WERI-Rb-1 (cell line): ENCODE results near the gene EDDM3A.
"Not testable (repeated sequence)": the region's sequence is repeated elsewhere in the genome, so short reads cannot be mapped to it uniquely, and the experiment has no call there.

Source experiments
- DNase-seq: peaks from one replicate; pipeline ENCODE4 v3.0.0-alpha.2; 2020
- H3K27ac ChIP-seq: fragments of 250-450 bp; sonication (Bioruptor Pico); 2 replicates; pipeline ENCODE4 v1.5.1; 2020; ENCODE audit warnings: mild to moderate bottlenecking, moderate library complexity
- H3K27me3 ChIP-seq: fragments of 250-450 bp; sonication (Bioruptor Pico); 2 replicates; pipeline ENCODE4 v1.5.1; 2021; ENCODE audit warnings: mild to moderate bottlenecking, low read depth, moderate library complexity; ENCODE audit not compliant: insufficient read depth, severe bottlenecking
- H3K36me3 ChIP-seq: fragments of 250-450 bp; sonication (Bioruptor Pico); 2 replicates; pipeline ENCODE4 v1.5.1; 2020; ENCODE audit warnings: mild to moderate bottlenecking, moderate library complexity
- H3K4me3 ChIP-seq: 2 replicates; pipeline ENCODE4 v1.5.1; 2011; ENCODE audit warnings: low read depth, mild to moderate bottlenecking, control low read depth, low read length
- H3K9me3 ChIP-seq: fragments of 250-450 bp; sonication (Bioruptor Pico); 2 replicates; pipeline ENCODE4 v1.5.1; 2021; ENCODE audit warnings: mild to moderate bottlenecking, moderate library complexity; ENCODE audit not compliant: severe bottlenecking
- TF ChIP-seq, protein P1 (sequence below): IDR thresholded peaks from 2 replicates; pipeline ENCODE4 v1.5.1; 2011; ENCODE audit warnings: low read depth, mild to moderate bottlenecking, control low read depth, inconsistent platforms, low read length

EDDM3A gene

DNA sequence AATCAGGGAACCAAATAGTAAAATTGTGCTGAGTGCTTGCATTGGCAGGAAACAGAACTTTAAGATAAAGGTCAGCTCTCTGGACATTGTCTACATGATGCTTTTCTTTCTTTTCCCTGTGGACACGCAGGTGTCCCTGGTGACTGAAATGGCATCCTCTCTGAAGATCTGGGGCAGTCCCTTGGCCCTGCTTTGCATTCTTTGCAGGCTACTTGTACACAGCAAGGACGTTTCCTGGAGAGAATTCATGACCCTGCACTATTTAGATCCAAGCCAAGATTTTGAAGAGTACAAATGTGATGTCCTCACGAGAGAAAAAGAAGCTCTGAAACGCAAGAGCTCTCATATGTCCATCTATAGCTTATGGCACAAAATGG is 11.3 kb upstream of the EDDM3A start:
- TF ChIP-seq, protein P1, sequence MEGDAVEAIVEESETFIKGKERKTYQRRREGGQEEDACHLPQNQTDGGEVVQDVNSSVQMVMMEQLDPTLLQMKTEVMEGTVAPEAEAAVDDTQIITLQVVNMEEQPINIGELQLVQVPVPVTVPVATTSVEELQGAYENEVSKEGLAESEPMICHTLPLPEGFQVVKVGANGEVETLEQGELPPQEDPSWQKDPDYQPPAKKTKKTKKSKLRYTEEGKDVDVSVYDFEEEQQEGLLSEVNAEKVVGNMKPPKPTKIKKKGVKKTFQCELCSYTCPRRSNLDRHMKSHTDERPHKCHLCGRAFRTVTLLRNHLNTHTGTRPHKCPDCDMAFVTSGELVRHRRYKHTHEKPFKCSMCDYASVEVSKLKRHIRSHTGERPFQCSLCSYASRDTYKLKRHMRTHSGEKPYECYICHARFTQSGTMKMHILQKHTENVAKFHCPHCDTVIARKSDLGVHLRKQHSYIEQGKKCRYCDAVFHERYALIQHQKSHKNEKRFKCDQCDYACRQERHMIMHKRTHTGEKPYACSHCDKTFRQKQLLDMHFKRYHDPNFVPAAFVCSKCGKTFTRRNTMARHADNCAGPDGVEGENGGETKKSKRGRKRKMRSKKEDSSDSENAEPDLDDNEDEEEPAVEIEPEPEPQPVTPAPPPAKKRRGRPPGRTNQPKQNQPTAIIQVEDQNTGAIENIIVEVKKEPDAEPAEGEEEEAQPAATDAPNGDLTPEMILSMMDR: no peak
- no peaks in the 10 kb centered on the region for H3K36me3 ChIP-seq
- DNase-seq: no peak

DNA sequence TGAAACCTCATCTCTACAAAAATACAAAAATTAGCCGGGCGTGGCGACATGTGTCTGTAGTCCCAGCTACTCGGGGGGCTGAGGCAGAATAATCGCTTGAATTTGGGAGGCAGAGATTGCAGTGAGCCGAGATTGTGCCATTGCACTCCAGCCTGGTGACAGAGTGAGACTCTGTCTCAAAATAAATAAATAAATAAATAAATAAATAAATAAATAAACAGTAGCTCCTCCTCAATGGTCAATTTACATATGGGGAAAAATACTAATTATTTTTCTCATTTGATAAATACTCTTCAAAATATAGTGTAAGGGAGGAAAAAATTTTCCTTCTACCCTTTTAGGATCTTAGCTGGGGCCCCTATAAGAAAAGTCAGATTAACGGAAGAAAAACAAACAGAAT is 7.4 kb upstream of the EDDM3A start:
- not testable (repeated sequence) for H3K36me3 ChIP-seq, H3K4me3 ChIP-seq, H3K9me3 ChIP-seq, H3K27ac ChIP-seq, DNase-seq
- H3K27me3 ChIP-seq: peaks cover 88% of the 10 kb centered on the region

More for the DNA sequence above, 11.3 kb upstream of the EDDM3A start:
- H3K27ac ChIP-seq: no peak overlapping the region
- no peaks in the 10 kb centered on the region for H3K9me3 ChIP-seq
- peaks cover 91% of the 10 kb centered on the region for H3K27me3 ChIP-seq
- no peak overlapping the region for H3K4me3 ChIP-seq

DNA sequence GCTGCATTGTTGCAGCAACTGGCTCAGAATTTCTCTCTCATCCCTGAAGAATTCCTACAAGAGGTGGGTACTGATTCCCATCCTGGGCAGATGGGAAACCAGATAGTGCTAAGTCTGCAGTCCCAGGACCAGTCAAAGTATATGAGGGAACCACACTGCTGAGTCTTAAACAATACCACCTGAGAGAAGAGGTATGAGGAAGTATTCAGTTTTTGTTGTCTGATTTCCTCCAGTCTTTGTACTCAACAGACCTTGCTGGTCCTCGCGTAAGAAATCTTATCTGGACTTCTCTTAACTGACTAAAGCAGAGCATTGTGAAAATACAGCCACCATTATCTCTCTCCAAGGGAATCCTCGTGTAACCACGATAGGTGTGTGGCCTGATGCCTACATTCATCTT is 3.6 kb upstream of the EDDM3A start:
- Histone ChIP-seq H3K27ac (no peak overlapping the region), H3K4me3 (no peak overlapping the region), H3K27me3 (peaks cover 78% of the 10 kb centered on the region), H3K36me3 (no peaks in the 10 kb centered on the region), H3K9me3 (no peaks in the 10 kb centered on the region)
- DNase-seq: no peak
- TF ChIP-seq, protein P1: no peak

DNA sequence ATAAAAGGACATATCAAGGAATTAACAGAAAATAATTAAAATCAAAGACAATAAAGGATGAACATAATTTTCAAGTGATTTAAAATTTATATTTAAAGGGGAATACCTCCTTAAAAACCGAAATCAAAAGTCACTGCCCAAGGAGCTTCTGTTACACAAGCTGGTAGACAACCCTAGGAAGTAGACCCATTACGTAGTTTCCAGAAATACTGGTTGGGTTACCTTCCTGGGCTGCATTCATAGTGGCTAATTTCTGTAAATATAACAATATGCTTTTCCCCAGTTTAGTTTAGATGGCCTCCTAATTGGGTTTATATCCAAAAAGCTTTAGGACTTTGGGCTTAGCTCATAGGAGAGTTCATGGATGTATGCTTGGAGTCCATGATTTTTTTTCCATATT is 2.1 kb upstream of the EDDM3A start:
- no peaks in the 10 kb centered on the region for H3K9me3 ChIP-seq
- H3K4me3 ChIP-seq: no peak overlapping the region
- no peaks in the 10 kb centered on the region for H3K36me3 ChIP-seq
- TF ChIP-seq, protein P1: no peak
- H3K27ac ChIP-seq: no peak overlapping the region
- H3K27me3 ChIP-seq: peaks cover 78% of the 10 kb centered on the region
- no peak for DNase-seq

DNA sequence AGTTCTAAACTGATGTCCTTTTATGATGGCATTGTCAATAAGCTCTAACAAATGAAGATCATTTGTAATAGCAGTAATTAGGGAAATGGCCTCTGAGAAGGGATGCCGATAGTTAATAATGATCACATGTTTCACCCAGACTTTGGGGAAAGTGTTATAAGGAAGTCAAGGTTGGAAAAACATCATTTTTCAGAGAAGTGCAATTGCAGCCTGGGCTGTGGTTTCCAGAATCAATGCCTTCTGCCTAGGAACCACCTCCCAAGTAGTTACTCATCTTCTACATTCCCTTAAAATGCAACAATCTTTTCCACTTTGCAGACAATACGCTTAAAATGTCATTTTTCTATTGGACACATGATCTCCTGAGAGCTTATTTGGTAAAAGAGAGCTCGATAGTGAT is 879 bp downstream of the EDDM3A start:
- Histone ChIP-seq H3K4me3 (no peak overlapping the region), H3K27me3 (peaks cover 72% of the 10 kb centered on the region), H3K27ac (no peak overlapping the region), H3K9me3 (peaks cover 2% of the 10 kb centered on the region), H3K36me3 (no peaks in the 10 kb centered on the region)
- TF ChIP-seq, protein P1: no peak
- no peak for DNase-seq

DNA sequence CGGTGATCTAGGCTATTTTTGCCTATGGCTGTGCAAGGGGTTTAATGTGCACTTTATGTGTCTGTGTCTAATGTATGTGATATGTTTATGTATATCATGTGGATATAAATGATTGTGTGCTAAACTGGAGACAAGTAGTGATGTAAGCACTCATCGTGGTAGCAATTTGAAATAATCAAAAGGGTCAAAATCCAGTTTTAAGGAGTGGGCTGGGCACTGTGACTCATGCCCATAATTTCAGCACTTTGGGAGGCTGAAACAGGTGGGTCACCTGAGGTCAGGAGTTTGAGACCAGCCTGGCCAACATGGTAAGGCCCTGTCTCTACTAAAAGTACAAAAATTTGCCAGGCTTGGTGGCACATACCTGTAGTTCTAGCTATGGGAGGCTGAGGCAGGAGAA is 2.8 kb downstream of the EDDM3A start:
- Histone ChIP-seq H3K36me3 (no peaks in the 10 kb centered on the region), H3K27me3 (peaks cover 67% of the 10 kb centered on the region), H3K9me3 (peaks cover 19% of the 10 kb centered on the region), H3K4me3 (no peak overlapping the region), H3K27ac (no peak overlapping the region)
- no peak for DNase-seq
- TF ChIP-seq, protein P1: no peak
